ENCODE data around the gene SYNJ2.
A peak's percentile ranks its signal among the peaks of the same experiment; 100 is the strongest.

SYNJ2 gene

GRCh38 chr6:158064725-158065251 lies 83.1 kb downstream of the SYNJ2 start:
- no peak for DNase-seq

GRCh38 chr6:158066136-158066781 lies 84.6 kb downstream of the SYNJ2 start:
- DNase-seq = no peak

GRCh38 chr6:158067436-158068015 lies 85.9 kb downstream of the SYNJ2 start:
- no peak for DNase-seq

GRCh38 chr6:158068156-158068892 lies 86.7 kb downstream of the SYNJ2 start:
- DNase-seq = no peak

- no peak for DNase-seq
Observed at GRCh38 chr6:158068893-158069799, 87.5 kb downstream of the SYNJ2 start.

GRCh38 chr6:158069800-158070195 lies 88.1 kb downstream of the SYNJ2 start:
- DNase-seq = no peak

GRCh38 chr6:158070513-158070912 lies 88.8 kb downstream of the SYNJ2 start:
- no peak for DNase-seq

- no peak for DNase-seq
Observed at GRCh38 chr6:158071121-158072082, 89.7 kb downstream of the SYNJ2 start.

GRCh38 chr6:158072083-158072721 lies 90.5 kb downstream of the SYNJ2 start:
- DNase-seq = peak; percentile 52

GRCh38 chr6:158073776-158074175 lies 92.1 kb downstream of the SYNJ2 start:
- no peak for DNase-seq

- DNase-seq = no peak
Observed at GRCh38 chr6:158076548-158076947, 94.9 kb downstream of the SYNJ2 start.

- no peak for DNase-seq
Observed at GRCh38 chr6:158077676-158078075, 96.0 kb downstream of the SYNJ2 start.

GRCh38 chr6:158078320-158078719 lies 96.7 kb downstream of the SYNJ2 start:
- DNase-seq = no peak

GRCh38 chr6:158080849-158081656 lies 99.4 kb downstream of the SYNJ2 start:
- DNase-seq = no peak

- no peak for DNase-seq
Observed at GRCh38 chr6:158081657-158081935, 99.9 kb downstream of the SYNJ2 start.

- no peak for DNase-seq
Observed at GRCh38 chr6:158083455-158084325, 102.0 kb downstream of the SYNJ2 start.

GRCh38 chr6:158085261-158086053 lies 103.8 kb downstream of the SYNJ2 start:
- no peak for DNase-seq

GRCh38 chr6:158086054-158086503 lies 104.4 kb downstream of the SYNJ2 start:
- no peak for DNase-seq

All from activated CD4-positive, alpha-beta T cell treated with anti-CD3 and anti-CD28 coated beads for 1 hour (primary cell).